ENCODE data around the gene CD4. TPM values are rescaled to one million over a fixed set of nuclear protein-coding genes. Genes with fewer than 3 reads are reported as not detected.
A peak's percentile ranks its signal among the peaks of the same experiment; 100 is the strongest.

CD4 gene
- total and polyA plus RNA-seq, 2 donors (not counting 3 experiments of a cell fraction or from before 2014, with no cell fraction given) = not detected

GRCh38 chr12:6866920-6867412 is 77.6 kb downstream of the CD4 start:
- H3K9ac ChIP-seq (replicated peaks; ENCODE audit: extremely low read depth, insufficient read depth, low read length) = peak overlapping the region; percentile 57
- H4K20me1 ChIP-seq (replicated peaks; ENCODE audit: control insufficient read depth, extremely low read depth, insufficient read depth, low read length) = no peaks in the 10 kb centered on the region
- peak overlapping the region; percentile 73 for H3K4me2 ChIP-seq (ENCODE audit: insufficient read depth, low read length)
- H3K36me3 ChIP-seq (ENCODE audit: control insufficient read depth in 2 of 2, extremely low read depth in 1 of 2, insufficient read depth in 2 of 2, low read length in 2 of 2) = peaks cover 2 to 37% of the 10 kb centered on the region in 2 experiments
- peaks cover 34% of the 10 kb centered on the region for H3K79me2 ChIP-seq (ENCODE audit: control insufficient read depth, insufficient read depth, low read length)
- no peaks in the 10 kb centered on the region for H3K9me1 ChIP-seq (replicated peaks; ENCODE audit: control insufficient read depth, extremely low read depth, insufficient read depth, low read length)
- H2AFZ ChIP-seq (ENCODE audit: low read depth, low read length) = peak overlapping the region; percentile 68
- H3K4me3 ChIP-seq (replicated peaks in 1 of 3; ENCODE audit: insufficient read depth in 1 of 3, low read depth in 1 of 3, low read length in 3 of 3) = peak overlapping the region; percentile 32 to 95 (median 45)
- H3K9me3 ChIP-seq (replicated peaks; ENCODE audit: control insufficient read depth, insufficient read depth, low read length) = no peaks in the 10 kb centered on the region
- H3K4me1 ChIP-seq (ENCODE audit: control insufficient read depth, extremely low read depth, insufficient read depth, low read length) = peaks cover 27% of the 10 kb centered on the region
- peak overlapping the region; percentile 43 for H3K27ac ChIP-seq (ENCODE audit: insufficient read depth, low read depth, low read length)
- no peak for DNase-seq (ENCODE audit: low read depth, low spot score)
- no peaks in the 10 kb centered on the region for H3K27me3 ChIP-seq (ENCODE audit: control insufficient read depth in 2 of 2, insufficient read depth in 2 of 2, low read length in 2 of 2)
- no peak for TF ChIP-seq GATA2 (IDR thresholded peaks at IDR 0.05; ENCODE audit: insufficient read depth, insufficient read length, low read depth, low read length)
- no peak for TF ChIP-seq EZH2 (IDR thresholded peaks at IDR 0.05; ENCODE audit: borderline replicate concordance, low read depth, low read length, severe bottlenecking)
- TF ChIP-seq JUN (IDR thresholded peaks at IDR 0.05; ENCODE audit: borderline replicate concordance, insufficient read depth, insufficient read length, low read depth) = no peak
- no peak for TF ChIP-seq MAX (IDR thresholded peaks at IDR 0.05; ENCODE audit: insufficient read depth, insufficient read length)
- no peak for TF ChIP-seq POLR2A (IDR thresholded peaks at IDR 0.05; ENCODE audit: low read depth, low read length)
- no peak for TF ChIP-seq CTCF (IDR thresholded peaks at IDR 0.05; ENCODE audit: extremely low read depth in 1 of 2, insufficient read depth in 1 of 2, low read depth in 1 of 2, low read length in 2 of 2)
- no peak for TF ChIP-seq MYC (IDR thresholded peaks at IDR 0.05; ENCODE audit: low read depth, low read length)
- no peak for TF ChIP-seq POLR2AphosphoS5 (IDR thresholded peaks at IDR 0.05; ENCODE audit: insufficient read depth, low read depth, low read length)
- no peak for TF ChIP-seq FOS (IDR thresholded peaks at IDR 0.05; ENCODE audit: borderline replicate concordance, insufficient read depth, low read length)
- BruUV-seq (replicated peaks) = TSS peak; percentile 45
- dilution Hi-C loops (cut with MboI; ENCODE audit: extremely low pct_ligation_motif_present, low sequenced_read_pairs) = no loop called here
- intact Hi-C loops (cut with micrococcal nuclease) = no loop called here
- FAIRE-seq = no peak
- POLR2A ChIA-PET = interaction anchor here (0.6 to 2.4 kb wide), 18 partner anchors 8 to 794 kb away, joined by 3 to 48 read pairs (median 4); partner anchors contain the start of genes C12orf57, CDCA3, LRRC23 and MLF2
- CTCF ChIA-PET = interaction anchor here (0.8 to 3.2 kb wide), 5 partner anchors 15 to 114 kb away, joined by 3 to 30 read pairs (median 3); partner anchors contain the start of genes CDCA3, MLF2 and USP5
